ENCODE data around the gene GNG7. TPM values are rescaled to one million over a fixed set of nuclear protein-coding genes. Genes with fewer than 3 reads are reported as not detected.

Gene GNG7
- total RNA-seq, 1 donor from 2014 or later = 8.5 TPM

DNA sequence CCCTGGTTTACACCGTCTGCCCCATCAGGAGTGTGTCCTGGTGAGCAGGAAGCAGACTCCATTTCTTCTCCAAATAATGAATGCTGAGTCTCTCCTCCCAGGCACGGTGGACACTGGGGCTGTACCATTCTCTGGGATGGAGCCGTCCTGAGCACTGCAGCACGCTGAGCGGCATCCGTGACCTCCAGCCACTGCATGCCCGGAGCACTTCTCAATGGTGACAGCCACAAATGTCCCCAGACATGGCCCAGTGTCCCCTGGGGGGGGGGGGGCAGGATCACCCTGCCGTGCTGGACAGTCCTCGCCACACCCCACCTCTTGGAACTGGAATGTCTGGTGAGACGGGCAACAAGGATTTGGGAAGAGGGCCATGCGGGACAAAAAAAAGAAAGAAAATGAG, 37.4 kb downstream of the GNG7 start:
- Mint-ChIP-seq H3K27ac (no peak overlapping the region), H3K4me3 (no peak overlapping the region), H3K27me3 (ENCODE audit: low read depth) (peaks cover 2% of the 10 kb centered on the region), H3K4me1 (no peaks in the 10 kb centered on the region), H3K36me3 (no peaks in the 10 kb centered on the region), H3K9me3 (no peaks in the 10 kb centered on the region)
- DNase-seq (ENCODE audit: low spot score in 2 of 2, unreplicated experiment in 2 of 2) = no peak
- TF ChIP-seq, protein P1, sequence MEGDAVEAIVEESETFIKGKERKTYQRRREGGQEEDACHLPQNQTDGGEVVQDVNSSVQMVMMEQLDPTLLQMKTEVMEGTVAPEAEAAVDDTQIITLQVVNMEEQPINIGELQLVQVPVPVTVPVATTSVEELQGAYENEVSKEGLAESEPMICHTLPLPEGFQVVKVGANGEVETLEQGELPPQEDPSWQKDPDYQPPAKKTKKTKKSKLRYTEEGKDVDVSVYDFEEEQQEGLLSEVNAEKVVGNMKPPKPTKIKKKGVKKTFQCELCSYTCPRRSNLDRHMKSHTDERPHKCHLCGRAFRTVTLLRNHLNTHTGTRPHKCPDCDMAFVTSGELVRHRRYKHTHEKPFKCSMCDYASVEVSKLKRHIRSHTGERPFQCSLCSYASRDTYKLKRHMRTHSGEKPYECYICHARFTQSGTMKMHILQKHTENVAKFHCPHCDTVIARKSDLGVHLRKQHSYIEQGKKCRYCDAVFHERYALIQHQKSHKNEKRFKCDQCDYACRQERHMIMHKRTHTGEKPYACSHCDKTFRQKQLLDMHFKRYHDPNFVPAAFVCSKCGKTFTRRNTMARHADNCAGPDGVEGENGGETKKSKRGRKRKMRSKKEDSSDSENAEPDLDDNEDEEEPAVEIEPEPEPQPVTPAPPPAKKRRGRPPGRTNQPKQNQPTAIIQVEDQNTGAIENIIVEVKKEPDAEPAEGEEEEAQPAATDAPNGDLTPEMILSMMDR (IDR thresholded peaks at IDR 0.05; ENCODE audit: unreplicated experiment) = no peak

GRCh38 chr19:2663920-2664571, 38.4 kb downstream of the GNG7 start:
- Mint-ChIP-seq H3K4me1 (no peaks in the 10 kb centered on the region), H3K27ac (no peak overlapping the region), H3K9me3 (no peaks in the 10 kb centered on the region), H3K4me3 (no peak overlapping the region), H3K27me3 (ENCODE audit: low read depth) (no peaks in the 10 kb centered on the region), H3K36me3 (no peaks in the 10 kb centered on the region)
- TF ChIP-seq, protein P1 (IDR thresholded peaks at IDR 0.05; ENCODE audit: unreplicated experiment) = no peak
- DNase-seq (ENCODE audit: low spot score in 2 of 2, unreplicated experiment in 2 of 2) = no peak

DNA sequence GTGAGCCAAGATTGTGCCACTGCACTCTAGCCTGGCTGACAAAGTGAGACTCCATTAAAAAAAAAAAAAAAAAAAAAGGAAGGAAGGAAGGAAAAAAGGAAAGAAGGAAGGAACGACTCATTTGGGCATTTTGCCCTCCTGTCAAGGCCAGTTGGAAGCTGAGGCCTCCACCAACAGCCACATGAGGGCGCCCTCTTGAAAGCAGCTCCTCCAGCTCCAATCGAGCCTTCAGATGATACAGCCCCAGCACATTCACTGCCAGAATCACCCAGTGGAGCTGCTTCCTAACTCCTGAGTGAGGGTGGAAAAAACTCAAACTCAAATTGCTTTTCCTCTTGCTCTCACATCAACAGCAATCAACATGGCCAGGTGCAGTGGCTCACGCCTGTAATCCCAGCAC, 40.9 kb downstream of the GNG7 start:
- no peak overlapping the region for H3K4me3 Mint-ChIP-seq
- no peaks in the 10 kb centered on the region for H3K4me1 Mint-ChIP-seq
- H3K9me3 Mint-ChIP-seq = no peaks in the 10 kb centered on the region

DNA sequence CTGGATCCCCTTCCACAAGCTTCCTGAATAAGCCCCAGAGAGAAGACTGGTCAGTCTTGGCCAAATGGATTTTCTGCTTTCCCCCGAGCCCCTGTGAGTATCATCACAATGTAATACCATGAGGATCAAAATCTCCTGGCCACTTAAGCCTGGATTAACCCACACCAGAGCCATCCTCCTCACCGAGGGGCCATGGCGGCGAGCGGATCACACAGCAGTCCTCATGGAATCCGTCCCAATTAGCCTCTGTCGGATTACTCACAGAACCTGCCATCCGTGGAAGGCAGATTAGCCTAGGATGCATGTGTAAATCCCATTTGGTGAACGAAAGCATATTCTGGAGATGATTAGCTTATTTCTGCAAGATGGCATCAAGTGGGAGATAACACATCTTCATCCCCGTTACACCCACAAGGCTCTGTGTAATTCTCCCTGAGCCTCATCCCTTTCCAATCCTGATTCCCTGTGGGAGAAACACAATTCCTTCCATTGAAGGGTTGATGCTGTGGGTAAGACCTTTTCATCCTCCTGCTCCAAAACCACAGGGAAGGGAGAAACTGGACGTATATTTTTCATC, 42.5 kb downstream of the GNG7 start:
- H3K36me3 Mint-ChIP-seq = no peaks in the 10 kb centered on the region
- TF ChIP-seq, protein P1 (IDR thresholded peaks at IDR 0.05; ENCODE audit: unreplicated experiment) = no peak
- no peaks in the 10 kb centered on the region for H3K4me1 Mint-ChIP-seq
- no peaks in the 10 kb centered on the region for H3K9me3 Mint-ChIP-seq
- peaks cover 5% of the 10 kb centered on the region for H3K27me3 Mint-ChIP-seq (ENCODE audit: low read depth)
- H3K27ac Mint-ChIP-seq = no peak overlapping the region
- no peak overlapping the region for H3K4me3 Mint-ChIP-seq
- no peak for DNase-seq (ENCODE audit: low spot score in 2 of 2, unreplicated experiment in 2 of 2)

More for the DNA sequence above, 40.9 kb downstream of the GNG7 start:
- Mint-ChIP-seq H3K36me3 (no peaks in the 10 kb centered on the region), H3K27ac (no peak overlapping the region), H3K27me3 (ENCODE audit: low read depth) (peaks cover 5% of the 10 kb centered on the region)
- TF ChIP-seq, protein P1 (IDR thresholded peaks at IDR 0.05; ENCODE audit: unreplicated experiment) = no peak
- no peak for DNase-seq (ENCODE audit: low spot score in 2 of 2, unreplicated experiment in 2 of 2)

- Mint-ChIP-seq H3K36me3 (no peaks in the 10 kb centered on the region), H3K4me3 (no peak overlapping the region), H3K27me3 (ENCODE audit: low read depth) (peaks cover 12% of the 10 kb centered on the region), H3K27ac (no peak overlapping the region), H3K9me3 (no peaks in the 10 kb centered on the region), H3K4me1 (peaks cover 7% of the 10 kb centered on the region)
- DNase-seq (ENCODE audit: low spot score in 2 of 2, unreplicated experiment in 2 of 2) = no peak
- TF ChIP-seq, protein P1 (IDR thresholded peaks at IDR 0.05; ENCODE audit: unreplicated experiment) = no peak
These were observed 46.0 kb downstream of the GNG7 start for GRCh38 chr19:2656533-2656932.
